LNCaP clone FGC (cell line): ENCODE measurements around the gene ACSM3.

Source experiments
- DNase-seq: peaks from one replicate; pipeline ENCODE4 v3.0.0-alpha.2; 2011; ENCODE audit warnings: low read depth
- H3K4me3 ChIP-seq: 2 replicates; pipeline ENCODE4 v1.5.1; 2011; ENCODE audit warnings: mild to moderate bottlenecking, low read depth, low read length, control low read depth
- CTCF ChIP-seq: IDR thresholded peaks from 2 replicates; pipeline ENCODE4 v1.5.1; 2012; ENCODE audit warnings: mild to moderate bottlenecking; ENCODE audit not compliant: control insufficient read depth, insufficient read depth; ENCODE audit errors: extremely low read depth

Gene ACSM3

GRCh38 chr16:20833086-20833485 lies 69.3 kb downstream of the ACSM3 start:
- H3K4me3 ChIP-seq: no peak overlapping the region
- TF ChIP-seq CTCF: no peak
- DNase-seq: no peak

- H3K4me3 ChIP-seq: no peak overlapping the region
- DNase-seq: no peak
- TF ChIP-seq CTCF: no peak
Observed at GRCh38 chr16:20838240-20838639, 74.4 kb downstream of the ACSM3 start.

- no peak for TF ChIP-seq CTCF
- no peak for DNase-seq
- H3K4me3 ChIP-seq: no peak overlapping the region
Observed at GRCh38 chr16:20839504-20839903, 75.7 kb downstream of the ACSM3 start.

GRCh38 chr16:20844054-20844453 lies 80.2 kb downstream of the ACSM3 start:
- H3K4me3 ChIP-seq: no peak overlapping the region
- no peak for DNase-seq
- TF ChIP-seq CTCF: no peak

GRCh38 chr16:20844588-20844987 lies 80.8 kb downstream of the ACSM3 start:
- no peak overlapping the region for H3K4me3 ChIP-seq
- TF ChIP-seq CTCF: no peak
- no peak for DNase-seq

GRCh38 chr16:20846030-20846429 lies 82.2 kb downstream of the ACSM3 start:
- no peak overlapping the region for H3K4me3 ChIP-seq
- no peak for TF ChIP-seq CTCF
- no peak for DNase-seq

- H3K4me3 ChIP-seq: no peak overlapping the region
- no peak for TF ChIP-seq CTCF
- no peak for DNase-seq
Observed at GRCh38 chr16:20846551-20846950, 82.7 kb downstream of the ACSM3 start.
